Measurements from ENCODE around the gene PNPLA1. TPM values are rescaled to one million over a fixed set of nuclear protein-coding genes. Genes with fewer than 3 reads are reported as not detected.

PNPLA1 gene
- total RNA-seq, 1 donor from 2014 or later, result not detected

- TF ChIP-seq CTCF (conservative IDR thresholded peaks at IDR 0.05; ENCODE audit: low read depth, low read length), result no peak
- DNase-seq (ENCODE audit: low read depth), result no peak
- no peak overlapping the region for H3K4me3 ChIP-seq (ENCODE audit: low read depth, low read length)
These were observed 3.2 kb downstream of the PNPLA1 start for GRCh38 chr6:36273067-36273466.

GRCh38 chr6:36273802-36274514 lies 4.1 kb downstream of the PNPLA1 start:
- no peak overlapping the region for H3K4me3 ChIP-seq (ENCODE audit: low read depth, low read length)
- TF ChIP-seq CTCF (conservative IDR thresholded peaks at IDR 0.05; ENCODE audit: low read depth, low read length), result no peak
- no peak for DNase-seq (ENCODE audit: low read depth)

GRCh38 chr6:36276581-36277536 lies 7.0 kb downstream of the PNPLA1 start:
- H3K4me3 ChIP-seq (ENCODE audit: low read depth, low read length), result no peak overlapping the region
- no peak for DNase-seq (ENCODE audit: low read depth)
- TF ChIP-seq CTCF (conservative IDR thresholded peaks at IDR 0.05; ENCODE audit: low read depth, low read length), result no peak

- DNase-seq (ENCODE audit: low read depth), result no peak
- no peak for TF ChIP-seq CTCF (conservative IDR thresholded peaks at IDR 0.05; ENCODE audit: low read depth, low read length)
These were observed 8.1 kb downstream of the PNPLA1 start for GRCh38 chr6:36277946-36278470.

GRCh38 chr6:36280467-36280866 lies 10.6 kb downstream of the PNPLA1 start:
- no peak overlapping the region for H3K4me3 ChIP-seq (ENCODE audit: low read depth, low read length)
- no peak for TF ChIP-seq CTCF (conservative IDR thresholded peaks at IDR 0.05; ENCODE audit: low read depth, low read length)
- DNase-seq (ENCODE audit: low read depth), result no peak

More at GRCh38 chr6:36277946-36278470, 8.1 kb downstream of the PNPLA1 start:
- no peak overlapping the region for H3K4me3 ChIP-seq (ENCODE audit: low read depth, low read length)

- TF ChIP-seq CTCF (conservative IDR thresholded peaks at IDR 0.05; ENCODE audit: low read depth, low read length), result no peak
- no peak overlapping the region for H3K4me3 ChIP-seq (ENCODE audit: low read depth, low read length)
- no peak for DNase-seq (ENCODE audit: low read depth)
These were observed 11.1 kb downstream of the PNPLA1 start for GRCh38 chr6:36280983-36281382.

All from epithelial cell of proximal tubule (primary cell).